Measurements from ENCODE around the gene CASTOR2. TPM values are rescaled to one million over a fixed set of nuclear protein-coding genes. Genes with fewer than 3 reads are reported as not detected.

The CASTOR2 gene
- total and polyA plus RNA-seq, 9 donors, result 7.7 to 13.0 (median 9.8) TPM

DNA sequence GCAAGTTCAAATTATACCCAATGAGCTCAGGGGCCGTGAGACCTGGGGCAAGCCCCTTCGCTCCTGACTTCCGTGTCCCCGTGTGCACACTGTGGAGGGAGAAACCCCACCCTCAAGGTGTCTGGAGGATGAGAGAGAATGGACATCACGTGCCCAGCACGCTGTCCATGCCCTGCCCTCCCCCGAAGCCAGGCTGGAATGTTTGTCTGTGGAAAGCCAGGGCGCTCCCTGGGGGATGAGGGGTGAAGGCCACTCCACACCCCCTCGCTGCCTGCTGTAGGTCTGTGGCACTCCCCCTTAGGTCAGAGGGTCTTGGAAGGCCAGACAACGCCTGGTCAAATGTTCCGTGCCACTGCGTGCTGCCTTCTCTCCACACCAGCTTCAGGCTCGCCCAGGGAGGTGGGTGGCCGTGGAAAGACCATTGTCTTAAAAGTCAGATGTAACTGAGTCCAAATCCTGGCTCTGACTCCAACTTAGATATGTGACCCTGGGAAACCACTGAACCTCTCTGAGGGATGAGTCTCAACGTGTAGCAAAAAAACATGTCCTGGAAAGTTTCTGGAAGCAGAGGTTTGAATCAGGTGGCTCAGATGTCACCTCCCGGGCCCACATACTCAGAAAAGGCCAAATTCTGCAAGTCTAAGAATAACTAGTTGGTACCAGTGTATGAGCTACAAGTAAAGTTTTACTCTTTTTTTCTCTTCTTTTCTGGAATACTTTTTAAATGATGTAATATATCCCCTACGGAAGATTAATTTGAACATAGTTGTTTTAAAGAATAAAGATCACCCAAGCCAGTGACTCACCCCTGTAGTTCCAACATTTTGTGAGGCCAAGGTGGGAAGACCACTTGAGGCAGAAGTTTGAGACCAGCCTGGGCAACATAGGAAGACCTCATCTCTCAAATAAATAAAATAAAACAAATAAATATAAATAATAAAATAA lies 84.2 kb downstream of the CASTOR2 start:
- Histone ChIP-seq H3K4me1 (ENCODE audit: control insufficient read depth, insufficient read depth, low read length) (peaks cover 10% of the 10 kb centered on the region), H3K27ac (ENCODE audit: low read length) (no peak overlapping the region), H3K9me3 (replicated peaks; ENCODE audit: control insufficient read depth, low read depth, low read length) (no peaks in the 10 kb centered on the region), H3K27me3 (ENCODE audit: control insufficient read depth, insufficient read depth, low read length) (no peaks in the 10 kb centered on the region), H3K4me3 (ENCODE audit: low read length) (no peak overlapping the region), H3K36me3 (ENCODE audit: control insufficient read depth, insufficient read depth, low read length) (peaks cover 44% of the 10 kb centered on the region)
- no peak for DNase-seq
- 86% methylated on average over 7 of the region's 17 CpGs for WGBS (ENCODE audit: insufficient coverage)

DNA sequence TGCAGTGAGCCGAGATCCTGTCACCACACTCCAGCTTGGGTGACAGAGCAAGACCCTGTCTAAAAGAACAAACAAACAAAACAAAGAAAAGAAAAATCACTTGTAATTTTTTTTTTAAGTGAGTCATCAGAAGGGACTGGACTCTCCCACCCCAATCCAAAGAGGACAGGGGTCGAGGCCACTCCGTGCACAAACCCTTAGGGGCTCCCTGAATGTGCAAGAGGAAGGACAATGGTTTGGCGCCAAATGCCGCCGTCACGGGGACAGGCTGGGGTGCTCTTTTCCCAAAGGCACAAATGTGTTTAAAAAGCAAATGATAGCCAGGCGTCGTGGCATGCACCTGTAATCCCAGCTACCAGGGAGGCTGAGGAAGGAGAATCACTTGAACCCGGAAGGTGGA lies 85.3 kb downstream of the CASTOR2 start:
- H3K4me1 ChIP-seq (ENCODE audit: control insufficient read depth, insufficient read depth, low read length), result peaks cover 10% of the 10 kb centered on the region
- H3K9me3 ChIP-seq (replicated peaks; ENCODE audit: control insufficient read depth, low read depth, low read length), result no peaks in the 10 kb centered on the region
- no peak overlapping the region for H3K4me3 ChIP-seq (ENCODE audit: low read length)
- H3K27ac ChIP-seq (ENCODE audit: low read length), result no peak overlapping the region
- no peak for DNase-seq
- no peaks in the 10 kb centered on the region for H3K27me3 ChIP-seq (ENCODE audit: control insufficient read depth, insufficient read depth, low read length)
- peaks cover 55% of the 10 kb centered on the region for H3K36me3 ChIP-seq (ENCODE audit: control insufficient read depth, insufficient read depth, low read length)
- WGBS (ENCODE audit: insufficient coverage), result 78% methylated on average over 5 of the region's 10 CpGs

DNA sequence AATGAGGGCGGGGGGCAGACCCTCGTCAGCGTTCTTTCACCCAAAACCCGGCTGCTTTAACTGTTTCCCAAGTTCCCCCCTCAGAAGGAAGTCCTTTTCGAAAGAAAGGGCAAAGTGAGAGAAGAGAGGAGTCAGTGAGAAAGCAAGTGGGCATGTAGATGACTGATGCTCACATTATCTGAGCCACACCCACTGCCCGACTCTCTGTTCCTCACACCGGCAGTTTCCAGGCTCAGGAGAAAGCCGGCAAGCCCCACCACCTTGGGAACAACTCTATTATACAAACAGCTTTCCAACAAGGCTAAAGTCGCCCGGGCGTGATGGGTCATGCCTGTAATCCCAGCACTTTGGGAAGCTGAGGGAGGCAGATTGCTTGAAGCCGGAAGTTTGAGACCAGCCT lies 86.0 kb downstream of the CASTOR2 start:
- no peaks in the 10 kb centered on the region for H3K27me3 ChIP-seq (ENCODE audit: control insufficient read depth, insufficient read depth, low read length)
- no peak overlapping the region for H3K27ac ChIP-seq (ENCODE audit: low read length)
- no peak overlapping the region for H3K4me3 ChIP-seq (ENCODE audit: low read length)
- H3K4me1 ChIP-seq (ENCODE audit: control insufficient read depth, insufficient read depth, low read length), result peaks cover 11% of the 10 kb centered on the region
- DNase-seq, result no peak
- WGBS (ENCODE audit: insufficient coverage), result no CpG with 5 or more reads among the region's 12 CpGs
- H3K36me3 ChIP-seq (ENCODE audit: control insufficient read depth, insufficient read depth, low read length), result peaks cover 62% of the 10 kb centered on the region
- no peaks in the 10 kb centered on the region for H3K9me3 ChIP-seq (replicated peaks; ENCODE audit: control insufficient read depth, low read depth, low read length)

DNA sequence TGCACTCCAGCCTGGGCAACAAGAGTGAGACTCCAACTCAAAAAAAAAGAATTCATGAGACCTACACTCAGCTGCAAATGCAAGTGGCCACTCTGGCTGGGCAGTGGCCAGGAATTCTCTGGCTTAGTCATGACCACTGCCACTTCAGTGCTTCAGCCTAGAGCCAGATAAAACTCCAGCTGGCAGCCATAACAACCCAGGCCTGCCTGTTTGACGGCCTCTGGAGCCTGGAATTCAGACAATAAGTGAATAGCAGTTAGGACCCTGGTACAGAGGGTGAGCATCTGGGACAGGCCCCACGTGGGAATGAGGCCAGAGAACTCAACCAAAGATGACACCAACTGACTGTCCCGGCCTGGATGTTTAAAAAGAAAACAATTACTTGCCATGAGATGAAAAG lies 90.2 kb downstream of the CASTOR2 start:
- Histone ChIP-seq H3K27ac (ENCODE audit: low read length) (no peak overlapping the region), H3K9me3 (replicated peaks; ENCODE audit: control insufficient read depth, low read depth, low read length) (no peaks in the 10 kb centered on the region), H3K36me3 (ENCODE audit: control insufficient read depth, insufficient read depth, low read length) (peaks cover 89% of the 10 kb centered on the region), H3K4me1 (ENCODE audit: control insufficient read depth, insufficient read depth, low read length) (peaks cover 4% of the 10 kb centered on the region), H3K4me3 (ENCODE audit: low read length) (no peak overlapping the region), H3K27me3 (ENCODE audit: control insufficient read depth, insufficient read depth, low read length) (no peaks in the 10 kb centered on the region)
- 80% methylated on average over 1 of the region's 3 CpGs for WGBS (ENCODE audit: insufficient coverage)
- peak; percentile 23 for DNase-seq

DNA sequence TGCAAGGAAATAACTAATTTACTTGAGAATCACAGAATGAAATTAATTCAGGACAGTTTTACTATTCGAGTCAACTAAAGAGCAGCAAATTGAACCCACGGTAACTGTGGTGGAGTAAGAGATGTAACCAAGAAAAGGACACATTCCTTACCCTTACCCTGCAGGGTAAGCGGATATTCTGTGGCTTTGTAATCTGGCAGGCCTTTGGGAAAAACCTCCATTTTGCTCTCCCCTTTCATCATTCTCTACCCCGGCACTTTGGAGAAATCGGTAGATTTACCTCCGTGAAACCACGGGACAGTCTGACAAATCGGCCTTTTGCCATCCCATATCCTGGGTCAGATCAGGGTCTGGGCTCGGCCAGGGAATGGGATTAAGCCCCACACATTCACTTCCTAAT lies 90.7 kb downstream of the CASTOR2 start:
- H3K4me3 ChIP-seq (ENCODE audit: low read length), result no peak overlapping the region
- H3K27me3 ChIP-seq (ENCODE audit: control insufficient read depth, insufficient read depth, low read length), result no peaks in the 10 kb centered on the region
- H3K27ac ChIP-seq (ENCODE audit: low read length), result peak overlapping the region; percentile 42
- WGBS (ENCODE audit: insufficient coverage), result 85% methylated on average over 6 of the region's 9 CpGs
- peaks cover 85% of the 10 kb centered on the region for H3K36me3 ChIP-seq (ENCODE audit: control insufficient read depth, insufficient read depth, low read length)
- peaks cover 4% of the 10 kb centered on the region for H3K4me1 ChIP-seq (ENCODE audit: control insufficient read depth, insufficient read depth, low read length)
- no peak for DNase-seq
- H3K9me3 ChIP-seq (replicated peaks; ENCODE audit: control insufficient read depth, low read depth, low read length), result no peaks in the 10 kb centered on the region

DNA sequence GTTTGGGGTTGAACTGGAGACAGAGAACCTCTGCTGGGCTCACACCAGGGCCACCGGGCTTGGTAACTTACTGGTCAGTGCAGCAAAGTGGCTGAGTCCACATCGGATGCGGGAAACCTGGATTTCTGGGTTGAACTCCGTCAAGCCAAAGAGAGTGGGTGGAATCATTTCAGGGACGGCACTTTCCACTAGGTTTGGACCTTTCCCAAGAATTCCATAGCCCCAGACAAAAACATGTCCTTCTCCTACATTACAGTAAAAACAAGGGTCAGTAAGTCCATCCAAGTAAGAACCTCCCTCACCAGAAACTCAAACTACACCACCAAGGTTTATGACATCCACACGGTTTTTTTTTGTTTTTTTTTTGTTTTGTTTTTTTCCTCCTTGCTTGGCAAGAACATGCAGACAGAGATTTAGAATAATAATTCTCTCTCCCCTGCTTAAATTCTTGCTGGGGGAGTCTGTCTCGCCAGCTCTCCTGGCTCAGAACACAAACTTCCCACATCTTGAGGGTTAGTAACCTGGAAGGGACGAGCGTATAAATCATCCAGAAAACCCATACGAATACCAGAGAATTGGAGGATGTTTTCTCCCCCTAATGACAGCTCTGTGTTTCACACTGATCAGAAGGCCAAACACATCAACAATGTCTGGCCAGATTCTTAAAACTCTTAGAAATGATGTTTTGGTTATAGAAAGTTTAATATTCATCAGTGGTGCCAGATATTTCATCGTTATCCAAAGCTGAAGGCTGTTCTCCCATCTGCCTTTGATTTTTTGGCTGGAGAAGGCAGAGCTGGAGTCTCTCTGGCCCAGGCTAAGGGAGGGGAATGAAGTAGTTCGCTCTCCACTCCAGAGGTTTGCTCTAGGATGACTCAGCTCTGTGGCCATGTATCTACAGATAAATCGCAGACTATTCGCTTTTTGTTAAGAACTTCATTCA lies 91.6 kb downstream of the CASTOR2 start:
- Histone ChIP-seq H3K36me3 (ENCODE audit: control insufficient read depth, insufficient read depth, low read length) (peaks cover 84% of the 10 kb centered on the region), H3K4me1 (ENCODE audit: control insufficient read depth, insufficient read depth, low read length) (peaks cover 4% of the 10 kb centered on the region), H3K27me3 (ENCODE audit: control insufficient read depth, insufficient read depth, low read length) (no peaks in the 10 kb centered on the region), H3K27ac (ENCODE audit: low read length) (peak overlapping the region; percentile 42), H3K4me3 (ENCODE audit: low read length) (no peak overlapping the region), H3K9me3 (replicated peaks; ENCODE audit: control insufficient read depth, low read depth, low read length) (no peaks in the 10 kb centered on the region)
- 42% methylated on average over 6 of the region's 14 CpGs for WGBS (ENCODE audit: insufficient coverage)
- peak; percentile 94 for DNase-seq

DNA sequence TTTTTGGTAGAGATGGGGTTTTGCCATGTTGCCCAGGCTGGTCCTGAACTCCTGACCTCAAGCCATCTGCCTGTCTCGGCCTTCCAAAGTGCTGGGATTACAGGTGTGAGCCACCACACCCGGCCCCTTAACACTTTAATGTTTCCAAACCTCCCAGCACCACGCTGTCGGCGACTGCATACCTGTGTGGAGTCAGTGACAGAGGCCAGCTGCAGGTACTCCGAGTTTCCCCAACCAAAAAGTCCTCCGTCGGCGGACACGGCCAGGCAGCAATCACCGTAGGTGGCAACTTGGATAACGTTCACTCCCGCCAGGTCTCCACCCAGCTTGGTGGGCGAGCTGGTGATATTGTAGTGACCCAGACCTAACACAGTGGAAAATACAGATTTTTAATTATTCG lies 93.9 kb downstream of the CASTOR2 start:
- no peak overlapping the region for H3K27ac ChIP-seq (ENCODE audit: low read length)
- no peak overlapping the region for H3K4me3 ChIP-seq (ENCODE audit: low read length)
- peaks cover 87% of the 10 kb centered on the region for H3K36me3 ChIP-seq (ENCODE audit: control insufficient read depth, insufficient read depth, low read length)
- WGBS (ENCODE audit: insufficient coverage), result 97% methylated on average over 11 of the region's 15 CpGs
- H3K4me1 ChIP-seq (ENCODE audit: control insufficient read depth, insufficient read depth, low read length), result peaks cover 4% of the 10 kb centered on the region
- no peaks in the 10 kb centered on the region for H3K27me3 ChIP-seq (ENCODE audit: control insufficient read depth, insufficient read depth, low read length)
- no peaks in the 10 kb centered on the region for H3K9me3 ChIP-seq (replicated peaks; ENCODE audit: control insufficient read depth, low read depth, low read length)
- no peak for DNase-seq

DNA sequence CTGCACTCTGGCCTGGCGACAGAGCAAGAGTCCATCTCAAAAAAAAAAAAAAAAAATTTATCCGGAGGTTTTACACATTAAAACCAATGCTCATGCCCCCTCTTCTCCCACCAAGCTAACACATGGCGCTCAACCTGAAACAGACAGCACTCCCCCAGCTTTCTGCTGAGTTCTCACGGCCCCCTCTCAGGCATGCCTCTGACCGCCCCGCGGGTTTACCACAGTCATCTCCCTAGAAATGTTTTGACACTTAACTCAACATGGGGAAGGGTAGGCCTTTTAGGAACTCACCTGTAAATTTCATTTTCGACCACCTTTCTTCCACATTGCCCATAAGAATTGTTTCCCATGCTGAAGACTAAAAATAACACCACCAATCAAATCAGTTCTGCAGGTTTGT lies 99.8 kb downstream of the CASTOR2 start:
- 60% methylated on average over 3 of the region's 8 CpGs for WGBS (ENCODE audit: insufficient coverage)
- DNase-seq, result no peak
- no peaks in the 10 kb centered on the region for H3K27me3 ChIP-seq (ENCODE audit: control insufficient read depth, insufficient read depth, low read length)
- no peak overlapping the region for H3K27ac ChIP-seq (ENCODE audit: low read length)
- H3K9me3 ChIP-seq (replicated peaks; ENCODE audit: control insufficient read depth, low read depth, low read length), result no peaks in the 10 kb centered on the region
- peaks cover 74% of the 10 kb centered on the region for H3K36me3 ChIP-seq (ENCODE audit: control insufficient read depth, insufficient read depth, low read length)
- H3K4me3 ChIP-seq (ENCODE audit: low read length), result no peak overlapping the region
- H3K4me1 ChIP-seq (ENCODE audit: control insufficient read depth, insufficient read depth, low read length), result no peaks in the 10 kb centered on the region

DNA sequence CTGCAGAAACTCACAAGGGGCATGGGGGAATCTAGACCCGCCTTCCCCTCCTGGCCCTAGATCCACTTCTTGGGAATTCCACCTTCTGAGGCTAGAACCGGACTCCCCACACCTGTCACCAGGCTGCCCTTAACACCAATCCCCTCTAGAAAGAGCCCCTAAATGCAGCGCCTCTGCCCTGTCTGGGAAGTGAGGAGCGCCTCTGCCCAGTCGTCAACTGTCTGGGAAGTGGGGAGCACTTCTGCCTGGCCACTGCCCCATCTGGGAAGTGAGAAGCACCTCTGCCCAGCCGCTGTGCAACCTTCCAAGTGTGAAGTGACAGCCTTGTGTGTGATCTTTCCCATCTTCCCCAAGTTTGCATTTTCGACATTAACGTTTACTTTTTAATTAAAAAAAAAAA lies 100.3 kb downstream of the CASTOR2 start:
- no peak overlapping the region for H3K4me3 ChIP-seq (ENCODE audit: low read length)
- peaks cover 75% of the 10 kb centered on the region for H3K36me3 ChIP-seq (ENCODE audit: control insufficient read depth, insufficient read depth, low read length)
- H3K4me1 ChIP-seq (ENCODE audit: control insufficient read depth, insufficient read depth, low read length), result no peaks in the 10 kb centered on the region
- no peaks in the 10 kb centered on the region for H3K27me3 ChIP-seq (ENCODE audit: control insufficient read depth, insufficient read depth, low read length)
- no peaks in the 10 kb centered on the region for H3K9me3 ChIP-seq (replicated peaks; ENCODE audit: control insufficient read depth, low read depth, low read length)
- WGBS (ENCODE audit: insufficient coverage), result 92% methylated on average over 5 of the region's 8 CpGs
- H3K27ac ChIP-seq (ENCODE audit: low read length), result no peak overlapping the region
- DNase-seq, result no peak

DNA sequence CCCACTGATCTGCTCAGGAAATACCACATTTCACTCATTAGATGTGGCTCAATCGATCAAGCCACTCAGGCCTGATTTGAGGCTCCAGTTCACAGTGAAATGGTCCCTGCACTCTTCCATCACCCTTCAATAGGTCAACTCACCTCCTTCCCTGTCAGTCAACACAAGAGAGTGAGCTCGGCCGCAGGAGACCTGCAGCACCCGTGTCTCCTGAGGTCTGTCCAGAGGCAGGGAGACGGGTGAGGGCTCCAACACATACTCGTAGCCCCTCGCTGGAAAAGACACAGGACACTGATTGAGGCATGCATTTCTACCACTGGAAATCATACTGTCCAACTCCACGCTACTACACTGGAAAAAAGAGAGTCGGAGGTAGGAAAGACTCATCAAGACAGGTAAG lies 102.0 kb downstream of the CASTOR2 start:
- DNase-seq, result no peak
- 95% methylated on average over 6 of the region's 9 CpGs for WGBS (ENCODE audit: insufficient coverage)
- H3K36me3 ChIP-seq (ENCODE audit: control insufficient read depth, insufficient read depth, low read length), result peaks cover 76% of the 10 kb centered on the region
- H3K4me1 ChIP-seq (ENCODE audit: control insufficient read depth, insufficient read depth, low read length), result no peaks in the 10 kb centered on the region
- no peak overlapping the region for H3K27ac ChIP-seq (ENCODE audit: low read length)
- no peaks in the 10 kb centered on the region for H3K27me3 ChIP-seq (ENCODE audit: control insufficient read depth, insufficient read depth, low read length)
- H3K4me3 ChIP-seq (ENCODE audit: low read length), result no peak overlapping the region
- no peaks in the 10 kb centered on the region for H3K9me3 ChIP-seq (replicated peaks; ENCODE audit: control insufficient read depth, low read depth, low read length)

Data from muscle of leg (tissue), 11 donors.